Thyroid gland (tissue), 4 donors: ENCODE measurements around the gene WNT2. TPM values are rescaled to one million over a fixed set of nuclear protein-coding genes. Genes with fewer than 3 reads are reported as not detected.

ENCODE experiments used
- DNase-seq, 2 donors: peaks; one replicate each; pipeline ENCODE4 v3.0.0-alpha.2; 2019
- H3K27ac ChIP-seq, 3 donors: fragments of 200-600 bp; sonication (generic); 1 replicate in 2 of 3; 2 replicates in 1 of 3; pipeline ENCODE4 v1.5.1; 2016 to 2019; ENCODE audit warnings: mild to moderate bottlenecking in 1 of 3, moderate library complexity in 1 of 3
- H3K27me3 ChIP-seq: fragments of 200-600 bp; sonication (generic); one replicate; pipeline ENCODE4 v1.5.1; 2019
- H3K36me3 ChIP-seq, 2 donors: fragments of 200-600 bp; sonication (generic); one replicate each; pipeline ENCODE4 v1.5.1; 2016 to 2019
- H3K4me1 ChIP-seq, 2 donors: fragments of 200-600 bp; sonication (generic); one replicate each; pipeline ENCODE4 v1.5.1; 2017 to 2019
- H3K4me3 ChIP-seq, 3 donors: fragments of 200-600 bp; sonication (generic); replicated peaks in 1 of 3; 1 replicate in 2 of 3; 2 replicates in 1 of 3; pipeline ENCODE4 v1.5.1; 2016; ENCODE audit warnings: mild to moderate bottlenecking in 1 of 3
- H3K9me3 ChIP-seq: fragments of 200-600 bp; sonication (generic); one replicate; pipeline ENCODE4 v1.5.1; 2017
- CTCF ChIP-seq, 6 experiments: fragments of 200-600 bp in 3 of 6; fragments of 450-650 bp in 3 of 6; sonication (generic) in 3 of 6; IDR thresholded peaks; one replicate each; pipeline ENCODE4 v1.5.1; 2016 to 2019; ENCODE audit warnings: antibody characterized with exemption in 6 of 6, mild to moderate bottlenecking in 2 of 6, inconsistent platforms in 1 of 6, moderate library complexity in 1 of 6
- POLR2A ChIP-seq, 2 donors: fragments of 450-650 bp; IDR thresholded peaks; one replicate each; pipeline ENCODE4 v1.6.1; 2017; ENCODE audit warnings: antibody characterized with exemption in 2 of 2, mild to moderate bottlenecking in 2 of 2, moderate library complexity in 1 of 2
- WGBS, 2 donors: methylation state at CpG; one replicate each; pipeline ENCODE4 v1.1.5; 2017; 5-methylcytosine and 5-hydroxymethylcytosine counted together
- intact Hi-C: fragments of 100-400 bp; cut with DNase I; formaldehyde crosslinking; loops from one replicate; pipeline ENCODE4 v1.15.1; 2023
- total RNA-seq, 4 donors: library from RNA; depleted of rRNA; stranded (reverse); fragments of >200 nt; gene quantifications; one replicate each; pipeline ENCODE4 v1.2.3, GENCODE V29; 2016

The WNT2 gene
- total RNA-seq, 4 donors from 2014 or later, result 0.13 to 0.89 TPM; not detected in 2

- no peak for TF ChIP-seq CTCF (IDR thresholded peaks at IDR 0.05)
- TF ChIP-seq POLR2A (IDR thresholded peaks at IDR 0.05), result no peak
- no peaks in the 10 kb centered on the region for H3K36me3 ChIP-seq
- no peaks in the 10 kb centered on the region for H3K27me3 ChIP-seq
- DNase-seq, result peak; percentile 4 to 8
- no peaks in the 10 kb centered on the region for H3K9me3 ChIP-seq
- no peak overlapping the region for H3K27ac ChIP-seq
- intact Hi-C loops, result no loop called here
- no peaks in the 10 kb centered on the region for H3K4me1 ChIP-seq
- H3K4me3 ChIP-seq, result no peak overlapping the region
- 76 to 82% methylated on average over 12 of the region's 12 CpGs for WGBS, 2 donors
Observed at GRCh38 chr7:117279931-117280557, 42.8 kb downstream of the WNT2 start.

GRCh38 chr7:117279203-117279602, 43.7 kb downstream of the WNT2 start:
- Histone ChIP-seq H3K27ac (no peak overlapping the region), H3K27me3 (no peaks in the 10 kb centered on the region), H3K9me3 (no peaks in the 10 kb centered on the region), H3K4me3 (no peak overlapping the region), H3K4me1 (peaks cover 3 to 7% of the 10 kb centered on the region in 2 donors), H3K36me3 (no peaks in the 10 kb centered on the region)
- 94% methylated on average over 2 of the region's 2 CpGs for WGBS, 2 donors
- DNase-seq, result no peak
- TF ChIP-seq CTCF (IDR thresholded peaks at IDR 0.05) (no peak), POLR2A (IDR thresholded peaks at IDR 0.05) (no peak)
- intact Hi-C loops, result no loop called here

GRCh38 chr7:117278040-117278439, 44.8 kb downstream of the WNT2 start:
- 93 to 98% methylated on average over 5 to 10 of the region's 10 CpGs for WGBS, 2 donors
- TF ChIP-seq POLR2A (IDR thresholded peaks at IDR 0.05) (no peak), CTCF (IDR thresholded peaks at IDR 0.05) (no peak)
- peaks cover 5 to 14% of the 10 kb centered on the region in 2 donors for H3K4me1 ChIP-seq
- no peaks in the 10 kb centered on the region for H3K9me3 ChIP-seq
- intact Hi-C loops, result no loop called here
- H3K4me3 ChIP-seq, result no peak overlapping the region
- DNase-seq, result no peak
- H3K27ac ChIP-seq, result no peak overlapping the region
- H3K36me3 ChIP-seq, result no peaks in the 10 kb centered on the region
- no peaks in the 10 kb centered on the region for H3K27me3 ChIP-seq

- no peak for DNase-seq
- Histone ChIP-seq H3K4me1 (peaks cover 5 to 14% of the 10 kb centered on the region in 2 donors), H3K27ac (no peak overlapping the region), H3K9me3 (no peaks in the 10 kb centered on the region), H3K27me3 (no peaks in the 10 kb centered on the region), H3K36me3 (no peaks in the 10 kb centered on the region), H3K4me3 (no peak overlapping the region)
- intact Hi-C loops, result no loop called here
- TF ChIP-seq POLR2A (IDR thresholded peaks at IDR 0.05), result no peak
- TF ChIP-seq CTCF (IDR thresholded peaks at IDR 0.05), result no peak
- 77 to 91% methylated on average over 3 of the region's 3 CpGs for WGBS, 2 donors
Observed at GRCh38 chr7:117277576-117277975, 45.3 kb downstream of the WNT2 start.

GRCh38 chr7:117274951-117275350, 47.9 kb downstream of the WNT2 start:
- H3K36me3 ChIP-seq, result no peaks in the 10 kb centered on the region
- H3K4me3 ChIP-seq, result no peak overlapping the region
- DNase-seq, result no peak
- no peaks in the 10 kb centered on the region for H3K9me3 ChIP-seq
- H3K4me1 ChIP-seq, result peaks cover 5 to 14% of the 10 kb centered on the region in 2 donors
- intact Hi-C loops, result no loop called here
- H3K27ac ChIP-seq, result no peak overlapping the region
- H3K27me3 ChIP-seq, result no peaks in the 10 kb centered on the region
- 39 to 55% methylated on average over 4 of the region's 4 CpGs for WGBS, 2 donors
- no peak for TF ChIP-seq POLR2A (IDR thresholded peaks at IDR 0.05)
- no peak for TF ChIP-seq CTCF (IDR thresholded peaks at IDR 0.05)
